H1 (cell line): ENCODE data around the gene PCNX1. TPM values are rescaled to one million over a fixed set of nuclear protein-coding genes. Genes with fewer than 3 reads are reported as not detected.

Experiments
- BRCA1 ChIP-seq: IDR thresholded peaks from 2 replicates; pipeline ENCODE4 v1.6.1; 2012; ENCODE audit warnings: low read depth, low read length, improper control_type of control experiment
- polyA plus RNA-seq, 7 experiments: library from polyadenylated mRNA; depleted of rRNA in 3 of 7; stranded (reverse) in 5 of 7; unstranded in 2 of 7; fragments of >200 nt in 5 of 7; fragments of 200-250 nt in 2 of 7; gene quantifications; 1 replicate in 5 of 7; 2 replicates in 1 of 7; 4 replicates in 1 of 7; pipeline versions ENCODE4 v1.2.1 to v1.2.3, GENCODE V29; 2011 to 2013; ENCODE audit warnings: missing spikeins in 2 of 7, mixed read lengths in 2 of 7
- total RNA-seq: library from RNA; stranded (reverse); fragmentation: NEBNext Ultra II Directional; extraction: Animal tissue kit (Norgen Biotek cat#: 25700); gene quantifications from 2 replicates; pipeline ENCODE4 v1.2.1, GENCODE V29; 2021
- TF ChIP-seq, protein P1 (sequence below): fragments of 300-600 bp; sonication (generic); IDR thresholded peaks from 2 replicates; pipeline ENCODE4 v1.7.1; 2012; ENCODE audit warnings: low read length, moderate library complexity, mild to moderate bottlenecking, inconsistent platforms; ENCODE audit not compliant: insufficient replicate concordance

PCNX1 gene
- total and polyA plus RNA-seq, 2 of the 8 experiments (the other 6 are each of a cell fraction or from before 2014, with no cell fraction given), result 37.7 to 53.2 TPM

DNA sequence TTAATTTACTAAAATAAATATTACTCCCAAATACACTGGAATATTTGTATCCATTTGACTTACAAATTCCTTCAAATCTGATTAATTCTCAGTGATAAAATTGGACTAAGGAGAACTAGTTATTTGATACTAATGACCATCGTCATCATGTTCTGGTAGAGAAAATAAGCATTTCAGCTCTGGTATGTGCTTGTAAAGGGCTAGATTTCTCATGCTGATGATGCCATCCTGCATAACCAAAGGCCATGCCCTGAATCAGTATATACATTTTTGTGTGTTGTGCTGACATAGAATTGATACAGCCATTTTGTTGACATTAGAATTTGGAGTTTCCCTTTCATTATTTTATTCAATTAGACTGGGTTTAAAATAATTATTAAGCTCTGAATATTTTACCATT is 148.9 kb downstream of the PCNX1 start (continued):
- TF ChIP-seq, protein P1, sequence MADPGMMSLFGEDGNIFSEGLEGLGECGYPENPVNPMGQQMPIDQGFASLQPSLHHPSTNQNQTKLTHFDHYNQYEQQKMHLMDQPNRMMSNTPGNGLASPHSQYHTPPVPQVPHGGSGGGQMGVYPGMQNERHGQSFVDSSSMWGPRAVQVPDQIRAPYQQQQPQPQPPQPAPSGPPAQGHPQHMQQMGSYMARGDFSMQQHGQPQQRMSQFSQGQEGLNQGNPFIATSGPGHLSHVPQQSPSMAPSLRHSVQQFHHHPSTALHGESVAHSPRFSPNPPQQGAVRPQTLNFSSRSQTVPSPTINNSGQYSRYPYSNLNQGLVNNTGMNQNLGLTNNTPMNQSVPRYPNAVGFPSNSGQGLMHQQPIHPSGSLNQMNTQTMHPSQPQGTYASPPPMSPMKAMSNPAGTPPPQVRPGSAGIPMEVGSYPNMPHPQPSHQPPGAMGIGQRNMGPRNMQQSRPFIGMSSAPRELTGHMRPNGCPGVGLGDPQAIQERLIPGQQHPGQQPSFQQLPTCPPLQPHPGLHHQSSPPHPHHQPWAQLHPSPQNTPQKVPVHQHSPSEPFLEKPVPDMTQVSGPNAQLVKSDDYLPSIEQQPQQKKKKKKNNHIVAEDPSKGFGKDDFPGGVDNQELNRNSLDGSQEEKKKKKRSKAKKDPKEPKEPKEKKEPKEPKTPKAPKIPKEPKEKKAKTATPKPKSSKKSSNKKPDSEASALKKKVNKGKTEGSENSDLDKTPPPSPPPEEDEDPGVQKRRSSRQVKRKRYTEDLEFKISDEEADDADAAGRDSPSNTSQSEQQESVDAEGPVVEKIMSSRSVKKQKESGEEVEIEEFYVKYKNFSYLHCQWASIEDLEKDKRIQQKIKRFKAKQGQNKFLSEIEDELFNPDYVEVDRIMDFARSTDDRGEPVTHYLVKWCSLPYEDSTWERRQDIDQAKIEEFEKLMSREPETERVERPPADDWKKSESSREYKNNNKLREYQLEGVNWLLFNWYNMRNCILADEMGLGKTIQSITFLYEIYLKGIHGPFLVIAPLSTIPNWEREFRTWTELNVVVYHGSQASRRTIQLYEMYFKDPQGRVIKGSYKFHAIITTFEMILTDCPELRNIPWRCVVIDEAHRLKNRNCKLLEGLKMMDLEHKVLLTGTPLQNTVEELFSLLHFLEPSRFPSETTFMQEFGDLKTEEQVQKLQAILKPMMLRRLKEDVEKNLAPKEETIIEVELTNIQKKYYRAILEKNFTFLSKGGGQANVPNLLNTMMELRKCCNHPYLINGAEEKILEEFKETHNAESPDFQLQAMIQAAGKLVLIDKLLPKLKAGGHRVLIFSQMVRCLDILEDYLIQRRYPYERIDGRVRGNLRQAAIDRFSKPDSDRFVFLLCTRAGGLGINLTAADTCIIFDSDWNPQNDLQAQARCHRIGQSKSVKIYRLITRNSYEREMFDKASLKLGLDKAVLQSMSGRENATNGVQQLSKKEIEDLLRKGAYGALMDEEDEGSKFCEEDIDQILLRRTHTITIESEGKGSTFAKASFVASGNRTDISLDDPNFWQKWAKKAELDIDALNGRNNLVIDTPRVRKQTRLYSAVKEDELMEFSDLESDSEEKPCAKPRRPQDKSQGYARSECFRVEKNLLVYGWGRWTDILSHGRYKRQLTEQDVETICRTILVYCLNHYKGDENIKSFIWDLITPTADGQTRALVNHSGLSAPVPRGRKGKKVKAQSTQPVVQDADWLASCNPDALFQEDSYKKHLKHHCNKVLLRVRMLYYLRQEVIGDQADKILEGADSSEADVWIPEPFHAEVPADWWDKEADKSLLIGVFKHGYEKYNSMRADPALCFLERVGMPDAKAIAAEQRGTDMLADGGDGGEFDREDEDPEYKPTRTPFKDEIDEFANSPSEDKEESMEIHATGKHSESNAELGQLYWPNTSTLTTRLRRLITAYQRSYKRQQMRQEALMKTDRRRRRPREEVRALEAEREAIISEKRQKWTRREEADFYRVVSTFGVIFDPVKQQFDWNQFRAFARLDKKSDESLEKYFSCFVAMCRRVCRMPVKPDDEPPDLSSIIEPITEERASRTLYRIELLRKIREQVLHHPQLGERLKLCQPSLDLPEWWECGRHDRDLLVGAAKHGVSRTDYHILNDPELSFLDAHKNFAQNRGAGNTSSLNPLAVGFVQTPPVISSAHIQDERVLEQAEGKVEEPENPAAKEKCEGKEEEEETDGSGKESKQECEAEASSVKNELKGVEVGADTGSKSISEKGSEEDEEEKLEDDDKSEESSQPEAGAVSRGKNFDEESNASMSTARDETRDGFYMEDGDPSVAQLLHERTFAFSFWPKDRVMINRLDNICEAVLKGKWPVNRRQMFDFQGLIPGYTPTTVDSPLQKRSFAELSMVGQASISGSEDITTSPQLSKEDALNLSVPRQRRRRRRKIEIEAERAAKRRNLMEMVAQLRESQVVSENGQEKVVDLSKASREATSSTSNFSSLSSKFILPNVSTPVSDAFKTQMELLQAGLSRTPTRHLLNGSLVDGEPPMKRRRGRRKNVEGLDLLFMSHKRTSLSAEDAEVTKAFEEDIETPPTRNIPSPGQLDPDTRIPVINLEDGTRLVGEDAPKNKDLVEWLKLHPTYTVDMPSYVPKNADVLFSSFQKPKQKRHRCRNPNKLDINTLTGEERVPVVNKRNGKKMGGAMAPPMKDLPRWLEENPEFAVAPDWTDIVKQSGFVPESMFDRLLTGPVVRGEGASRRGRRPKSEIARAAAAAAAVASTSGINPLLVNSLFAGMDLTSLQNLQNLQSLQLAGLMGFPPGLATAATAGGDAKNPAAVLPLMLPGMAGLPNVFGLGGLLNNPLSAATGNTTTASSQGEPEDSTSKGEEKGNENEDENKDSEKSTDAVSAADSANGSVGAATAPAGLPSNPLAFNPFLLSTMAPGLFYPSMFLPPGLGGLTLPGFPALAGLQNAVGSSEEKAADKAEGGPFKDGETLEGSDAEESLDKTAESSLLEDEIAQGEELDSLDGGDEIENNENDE, result no peak
- no peak for TF ChIP-seq BRCA1
- TF ChIP-seq, all 59 proteins: peak for 0
